GM15510 (cell line): ENCODE data around the gene CNTN5.

ENCODE experiments used
- POLR2A ChIP-seq: IDR thresholded peaks from 3 replicates; pipeline ENCODE4 v1.6.1; 2011; ENCODE audit warnings: borderline replicate concordance; ENCODE audit not compliant: insufficient read length; ENCODE audit errors: extremely low read depth

CNTN5 gene

GRCh38 chr11:100068116-100068515 is 1047.4 kb downstream of the CNTN5 start:
- TF ChIP-seq POLR2A, result no peak

GRCh38 chr11:100072131-100072530 is 1051.4 kb downstream of the CNTN5 start:
- TF ChIP-seq POLR2A, result no peak

GRCh38 chr11:100080381-100080780 is 1059.6 kb downstream of the CNTN5 start:
- no peak for TF ChIP-seq POLR2A

GRCh38 chr11:100080821-100081220 is 1060.1 kb downstream of the CNTN5 start:
- TF ChIP-seq POLR2A, result no peak

- no peak for TF ChIP-seq POLR2A
Observed at GRCh38 chr11:100093698-100094097, 1072.9 kb downstream of the CNTN5 start.

- TF ChIP-seq POLR2A, result no peak
Observed at GRCh38 chr11:100094121-100094865, 1073.5 kb downstream of the CNTN5 start.

- TF ChIP-seq POLR2A, result no peak
Observed at GRCh38 chr11:100095809-100096208, 1075.1 kb downstream of the CNTN5 start.

- TF ChIP-seq POLR2A, result no peak
Observed at GRCh38 chr11:100098560-100098959, 1077.8 kb downstream of the CNTN5 start.

GRCh38 chr11:100105255-100105981 is 1084.7 kb downstream of the CNTN5 start:
- TF ChIP-seq POLR2A, result no peak

GRCh38 chr11:100105982-100106358 is 1085.2 kb downstream of the CNTN5 start:
- TF ChIP-seq POLR2A, result no peak

GRCh38 chr11:100119176-100119575 is 1098.4 kb downstream of the CNTN5 start:
- no peak for TF ChIP-seq POLR2A

GRCh38 chr11:100133114-100133513 is 1112.4 kb downstream of the CNTN5 start:
- no peak for TF ChIP-seq POLR2A

GRCh38 chr11:100141201-100141600 is 1120.5 kb downstream of the CNTN5 start:
- no peak for TF ChIP-seq POLR2A

- TF ChIP-seq POLR2A, result no peak
Observed at GRCh38 chr11:100151944-100152343, 1131.2 kb downstream of the CNTN5 start.

- TF ChIP-seq POLR2A, result no peak
Observed at GRCh38 chr11:100152766-100153165, 1132.0 kb downstream of the CNTN5 start.

GRCh38 chr11:100163471-100163870 is 1142.7 kb downstream of the CNTN5 start:
- no peak for TF ChIP-seq POLR2A
